GM23338 (cell line): ENCODE results near the gene CLDN9. TPM values are rescaled to one million over a fixed set of nuclear protein-coding genes. Genes with fewer than 3 reads are reported as not detected.

Source experiments
- ATAC-seq: fragments of 200-7000 bp; cut with Tn5 transposase; 3 replicates; pipeline ENCODE4 v1.9.1; 2020
- DNase-seq: peaks from one replicate; pipeline ENCODE4 v3.0.0-alpha.2; 2015; ENCODE audit warnings: low spot score
- H2AFZ ChIP-seq: fragments of 200-600 bp; sonication (generic); 2 replicates; pipeline ENCODE4 v1.8.0; 2016; ENCODE audit warnings: antibody characterized with exemption, mild to moderate bottlenecking, moderate library complexity
- H3F3A ChIP-seq: fragments of 200-600 bp; sonication (generic); replicated peaks from 2 replicates; pipeline ENCODE4 v1.8.0; 2017; ENCODE audit warnings: antibody characterized with exemption, mixed run types, low read depth
- H3K27ac ChIP-seq: fragments of 200-600 bp; sonication (generic); 2 replicates; pipeline ENCODE4 v1.6.1; 2016; ENCODE audit warnings: low read depth
- H3K27me3 ChIP-seq: fragments of 200-600 bp; sonication (generic); 2 replicates; pipeline ENCODE4 v1.8.0; 2016; ENCODE audit warnings: mild to moderate bottlenecking, mixed run types, moderate library complexity; ENCODE audit not compliant: insufficient read depth
- H3K36me3 ChIP-seq: fragments of 200-600 bp; sonication (generic); 2 replicates; pipeline ENCODE4 v1.8.0; 2016; ENCODE audit warnings: mild to moderate bottlenecking; ENCODE audit not compliant: insufficient read depth
- H3K4me1 ChIP-seq: fragments of 200-600 bp; sonication (generic); 2 replicates; pipeline ENCODE4 v1.8.0; 2016; ENCODE audit warnings: mild to moderate bottlenecking, moderate library complexity; ENCODE audit not compliant: insufficient read depth
- H3K4me2 ChIP-seq: fragments of 200-600 bp; sonication (generic); 2 replicates; pipeline ENCODE4 v1.7.1; 2017; ENCODE audit warnings: mixed run types
- H3K4me3 ChIP-seq: fragments of 200-600 bp; sonication (generic); 2 replicates; pipeline ENCODE4 v1.6.1; 2016; ENCODE audit warnings: mixed run types
- H3K79me2 ChIP-seq: fragments of 200-600 bp; sonication (generic); replicated peaks from 2 replicates; pipeline ENCODE4 v1.8.0; 2017; ENCODE audit warnings: mild to moderate bottlenecking; ENCODE audit not compliant: insufficient read depth
- H3K9me2 ChIP-seq: fragments of 200-600 bp; sonication (generic); 2 replicates; pipeline ENCODE4 v1.8.0; 2017; ENCODE audit not compliant: insufficient read depth
- H4K20me1 ChIP-seq: fragments of 200-600 bp; sonication (generic); replicated peaks from 2 replicates; pipeline ENCODE4 v1.8.0; 2017; ENCODE audit warnings: mild to moderate bottlenecking; ENCODE audit not compliant: insufficient read depth
- H3K27ac Mint-ChIP-seq: 2 replicates; pipeline ENCODE4 v1.8.0; 2020; ENCODE audit warnings: inconsistent platforms, mild to moderate bottlenecking, moderate library complexity, mixed read lengths
- H3K27me3 Mint-ChIP-seq: 3 replicates; pipeline ENCODE4 v1.8.0; 2022; ENCODE audit warnings: low read depth, mild to moderate bottlenecking, moderate library complexity, mixed read lengths, inconsistent platforms; ENCODE audit not compliant: insufficient read depth, poor library complexity
- H3K36me3 Mint-ChIP-seq: 3 replicates; pipeline ENCODE4 v1.8.0; 2021; ENCODE audit warnings: low read depth, mild to moderate bottlenecking, inconsistent platforms, moderate library complexity, mixed read lengths
- H3K4me1 Mint-ChIP-seq: 3 replicates; pipeline ENCODE4 v1.8.0; 2020; ENCODE audit warnings: mild to moderate bottlenecking, inconsistent platforms, mixed read lengths
- H3K4me3 Mint-ChIP-seq: 3 replicates; pipeline ENCODE4 v1.8.0; 2021; ENCODE audit warnings: moderate library complexity, mild to moderate bottlenecking, inconsistent platforms, mixed read lengths
- H3K9me3 Mint-ChIP-seq: 3 replicates; pipeline ENCODE4 v1.8.0; 2020; ENCODE audit warnings: moderate library complexity, mild to moderate bottlenecking, inconsistent platforms, mixed read lengths
- CREB1 ChIP-seq: fragments of 250-450 bp; sonication (Bioruptor Pico); IDR thresholded peaks from 2 replicates; pipeline ENCODE4 v1.5.0; 2020; ENCODE audit warnings: low read depth, mild to moderate bottlenecking, moderate library complexity
- CTCF ChIP-seq, 2 experiments: fragments of 200-600 bp in 1 of 2; sonication (generic) in 1 of 2; conservative IDR thresholded peaks; 2 replicates each; pipeline versions ENCODE4 v1.5.1 to v1.6.1; 2016 to 2017; ENCODE audit warnings: antibody characterized with exemption in 2 of 2, low read depth in 2 of 2, mild to moderate bottlenecking in 2 of 2, moderate library complexity in 1 of 2
- ETS1 ChIP-seq: IDR thresholded peaks from 2 replicates; pipeline ENCODE4 v1.6.1; 2016; ENCODE audit warnings: antibody characterized with exemption
- EZH2 ChIP-seq: fragments of 200-600 bp; sonication (generic); IDR thresholded peaks from one replicate; pipeline ENCODE4 v1.8.0; 2017; ENCODE audit warnings: antibody characterized with exemption, mild to moderate bottlenecking, low read depth; ENCODE audit not compliant: unreplicated experiment
- EZH2phosphoT487 ChIP-seq: fragments of 200-600 bp; sonication (generic); IDR thresholded peaks from one replicate; pipeline ENCODE4 v1.8.1; 2018; ENCODE audit warnings: antibody characterized with exemption; ENCODE audit not compliant: unreplicated experiment
- JUNB ChIP-seq: IDR thresholded peaks from one replicate; pipeline ENCODE4 v1.6.1; 2016; ENCODE audit warnings: antibody characterized with exemption; ENCODE audit not compliant: unreplicated experiment
- NANOG ChIP-seq: IDR thresholded peaks from 2 replicates; pipeline ENCODE4 v1.6.1; 2016; ENCODE audit warnings: antibody characterized with exemption, borderline replicate concordance
- POLR2AphosphoS5 ChIP-seq: IDR thresholded peaks from 2 replicates; pipeline ENCODE4 v1.6.1; 2016; ENCODE audit warnings: antibody characterized with exemption, low read depth
- REST ChIP-seq: IDR thresholded peaks from one replicate; pipeline ENCODE4 v1.6.1; 2018; ENCODE audit warnings: antibody characterized with exemption; ENCODE audit not compliant: unreplicated experiment
- STAT1 ChIP-seq: IDR thresholded peaks from one replicate; pipeline ENCODE4 v1.6.1; 2016; ENCODE audit warnings: antibody characterized with exemption; ENCODE audit not compliant: unreplicated experiment
- ZNF114 ChIP-seq: fragments of 250-450 bp; sonication (Bioruptor Pico); IDR thresholded peaks from 2 replicates; pipeline ENCODE4 v1.5.0; 2020; ENCODE audit warnings: mild to moderate bottlenecking, moderate library complexity
- ZNF331 ChIP-seq: fragments of 250-450 bp; sonication (Bioruptor Pico); IDR thresholded peaks from 2 replicates; pipeline ENCODE4 v1.5.0; 2020; ENCODE audit warnings: low read depth, mild to moderate bottlenecking, moderate library complexity
- ZNF462 ChIP-seq: fragments of 250-450 bp; sonication (Bioruptor Pico); IDR thresholded peaks from 2 replicates; pipeline ENCODE4 v1.5.0; 2020; ENCODE audit warnings: mild to moderate bottlenecking, moderate library complexity
- polyA plus RNA-seq: library from polyadenylated mRNA; unstranded; fragments of >200 nt; fragmentation: Nextera tagmentation; extraction: Ambion mirVana; gene quantifications from 2 replicates; pipeline ENCODE4 v1.2.1, GENCODE V29; 2016
- total RNA-seq: library from RNA; depleted of rRNA; stranded (reverse); fragments of >200 nt; shearing (Covaris generic); gene quantifications from 2 replicates; pipeline ENCODE4 v1.2.3, GENCODE V29; 2014

CLDN9 gene
- total and polyA plus RNA-seq, 2 experiments from 2014 or later = 1.8 to 3.0 TPM

- Histone ChIP-seq H3K4me3 (no peak overlapping the region), H3K9me2 (no peaks in the 10 kb centered on the region), H3K36me3 (no peaks in the 10 kb centered on the region), H3K27me3 (peaks cover 16% of the 10 kb centered on the region), H2AFZ (no peak overlapping the region), H3K4me2 (no peak overlapping the region), H3K27ac (no peak overlapping the region), H3K79me2 (peaks cover 9% of the 10 kb centered on the region; the same call in 1 of the 2 replicates), H4K20me1 (peaks cover 24% of the 10 kb centered on the region), H3K4me1 (peaks cover 38% of the 10 kb centered on the region), H3F3A (peaks cover 51% of the 10 kb centered on the region)
- no peak for ATAC-seq
- H3K4me1 Mint-ChIP-seq = peaks cover 34% of the 10 kb centered on the region
- H3K36me3 Mint-ChIP-seq = peaks cover 49% of the 10 kb centered on the region
- H3K27me3 Mint-ChIP-seq = peaks cover 37% of the 10 kb centered on the region
- no peak for TF ChIP-seq NANOG
- TF ChIP-seq ZNF331 (CRISPR knock-in tag) = no peak
- no peak for TF ChIP-seq EZH2
- no peak for TF ChIP-seq CREB1 (CRISPR knock-in tag)
- TF ChIP-seq STAT1 = no peak
- TF ChIP-seq ZNF462 (CRISPR knock-in tag) = no peak
- TF ChIP-seq ETS1 = no peak
- TF ChIP-seq REST = no peak
- TF ChIP-seq JUNB = no peak
- no peak; the same call in 1 of the 2 replicates for TF ChIP-seq POLR2AphosphoS5
- TF ChIP-seq EZH2phosphoT487 = no peak
- TF ChIP-seq CTCF (conservative IDR thresholded peaks at IDR 0.05; ENCODE audit: low read depth in 2 of 2) = no peak
- TF ChIP-seq ZNF114 (CRISPR knock-in tag) = no peak
- DNase-seq = no peak
- no peaks in the 10 kb centered on the region; the same call in 1 of the 3 replicates for H3K9me3 Mint-ChIP-seq
- H3K27ac Mint-ChIP-seq = no peak overlapping the region
- H3K4me3 Mint-ChIP-seq = no peak overlapping the region; the same call in 2 of the 3 replicates
Observed at GRCh38 chr16:3026609-3027488, 14.1 kb downstream of the CLDN9 start.
